Aorta (tissue), 5 donors: ENCODE data around the gene PCDHGC5. TPM values are rescaled to one million over a fixed set of nuclear protein-coding genes. Genes with fewer than 3 reads are reported as not detected.

Experiments used
- ATAC-seq: fragments of 200-7000 bp; cut with Tn5 transposase; one replicate; pipeline ENCODE4 v1.9.1; 2022; ENCODE audit warnings: moderate library complexity; ENCODE audit not compliant: low FRiP score
- DNase-seq, 2 donors: peaks; one replicate each; pipeline ENCODE4 v3.0.0-alpha.2; 2020
- H3K27ac ChIP-seq, 2 donors: one replicate each; pipeline ENCODE4 v1.5.1; 2013; ENCODE audit warnings: low read length in 2 of 2, mild to moderate bottlenecking in 2 of 2, moderate library complexity in 2 of 2, control low read depth in 1 of 2, inconsistent platforms in 1 of 2, low read depth in 1 of 2
- H3K27me3 ChIP-seq, 2 donors: one replicate each; pipeline ENCODE4 v1.6.1; 2013; ENCODE audit warnings: control low read depth in 1 of 2, low read length in 1 of 2, mild to moderate bottlenecking in 1 of 2, moderate library complexity in 1 of 2; ENCODE audit not compliant: insufficient read depth in 2 of 2, control insufficient read depth in 1 of 2
- H3K36me3 ChIP-seq, 2 donors: one replicate each; pipeline ENCODE4 v1.6.1; 2013; ENCODE audit warnings: control low read depth in 1 of 2, low read length in 1 of 2, mild to moderate bottlenecking in 1 of 2; ENCODE audit not compliant: insufficient read depth in 2 of 2, control insufficient read depth in 1 of 2
- H3K4me1 ChIP-seq, 2 donors: one replicate each; pipeline ENCODE4 v1.6.1; 2013; ENCODE audit warnings: low read length in 2 of 2, control low read depth in 1 of 2, mild to moderate bottlenecking in 1 of 2, moderate library complexity in 1 of 2; ENCODE audit not compliant: insufficient read depth in 2 of 2, control insufficient read depth in 1 of 2
- H3K4me3 ChIP-seq, 2 donors: one replicate each; pipeline ENCODE4 v1.5.1; 2013; ENCODE audit warnings: low read length in 2 of 2, control low read depth in 1 of 2, mild to moderate bottlenecking in 1 of 2
- H3K9me3 ChIP-seq: one replicate; pipeline ENCODE4 v1.6.1; 2013; ENCODE audit warnings: mild to moderate bottlenecking, low read length; ENCODE audit not compliant: control insufficient read depth
- WGBS, 2 donors: extraction: QIAGEN DNeasy Blood & Tissue Kit; methylation state at CpG; one replicate each; pipeline ENCODE4 v1.1.7; 2013; 5-methylcytosine and 5-hydroxymethylcytosine counted together
- intact Hi-C, 2 donors: fragments of 100-400 bp; cut with DNase I; formaldehyde crosslinking; loops; one replicate each; pipeline versions ENCODE4 v1.14.2 to v1.15.0; 2022
- polyA plus RNA-seq, 2 donors: library from polyadenylated mRNA; stranded (reverse); fragments of 200-250 nt; gene quantifications; one replicate each; pipeline ENCODE4 v1.2.3, GENCODE V29; 2013
- total RNA-seq, 2 donors: library from RNA; stranded (reverse); fragmentation: NEBNext Ultra II Directional; extraction: Animal tissue kit (Norgen Biotek cat#: 25700); gene quantifications; one replicate each; pipeline ENCODE4 v1.2.1, GENCODE V29; 2021
- donor health status: healthy with polysubstance abuse.
- donor health status: Bipolar disorder and iron deficiency.
- donor health status: DM: no; HTN: no; CAD: no.
- donor health status: DM: no; HTN: no; CAD: no.
- donor health status: DM: yes; HTN: yes; CAD: no.

The PCDHGC5 gene
- total and polyA plus RNA-seq, 4 donors, result 0.25 to 6.3 (median 1.8) TPM

DNA sequence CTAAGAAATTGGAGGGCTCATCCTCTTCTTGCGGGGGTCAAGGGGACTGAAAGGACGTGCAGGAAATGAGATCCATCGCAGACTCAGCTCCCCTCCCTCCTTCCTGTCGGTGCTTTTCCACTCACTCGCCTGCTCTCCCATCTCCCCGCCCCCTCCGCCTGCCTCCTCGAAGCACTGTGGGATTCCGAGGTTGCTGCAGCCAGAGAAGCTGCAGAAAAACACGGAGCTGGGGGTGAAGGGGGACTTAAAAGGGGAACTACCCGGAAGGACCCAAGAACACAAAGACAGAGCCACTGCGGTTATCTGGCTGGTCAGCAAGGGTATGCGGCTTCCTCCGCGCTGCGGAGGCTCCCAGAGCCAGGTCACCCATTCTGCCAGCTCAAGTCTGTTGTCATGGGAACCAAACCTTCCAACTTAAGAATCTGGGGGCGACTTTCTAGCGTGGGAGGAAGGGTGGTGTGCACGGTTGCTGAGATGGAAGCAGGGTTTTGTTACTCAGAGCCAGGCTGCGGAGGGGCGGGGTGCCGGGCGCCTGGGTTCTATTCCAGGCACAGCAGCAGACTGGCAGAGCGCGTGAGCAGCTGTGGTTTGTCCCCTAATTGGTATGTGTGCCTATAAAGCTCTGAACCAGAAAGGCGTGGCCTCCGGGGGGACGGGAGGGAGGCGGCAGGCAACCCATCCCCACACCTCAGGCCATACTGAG lies 24.9 kb downstream of the PCDHGC5 start:
- DNase-seq (peak; percentile 93), ATAC-seq (peak; percentile 76)
- Histone ChIP-seq H3K9me3 (no peaks in the 10 kb centered on the region), H3K4me1 (peaks cover 2 to 14% of the 10 kb centered on the region in 2 donors), H3K27me3 (no peaks in the 10 kb centered on the region), H3K36me3 (peaks cover 0 to 1% of the 10 kb centered on the region in 2 donors), H3K27ac (peak overlapping the region; percentile 81 to 97), H3K4me3 (peak overlapping the region; percentile 50 to 71)
- intact Hi-C loops, result loop anchor here (2.0 to 5.0 kb wide), 3 partner anchors 36 to 47 kb away; partner anchors contain the start of gene PCDHGC3 (in 1 of the 2)
- WGBS, 2 donors, result 2% methylated on average over 29 of the region's 29 CpGs

DNA sequence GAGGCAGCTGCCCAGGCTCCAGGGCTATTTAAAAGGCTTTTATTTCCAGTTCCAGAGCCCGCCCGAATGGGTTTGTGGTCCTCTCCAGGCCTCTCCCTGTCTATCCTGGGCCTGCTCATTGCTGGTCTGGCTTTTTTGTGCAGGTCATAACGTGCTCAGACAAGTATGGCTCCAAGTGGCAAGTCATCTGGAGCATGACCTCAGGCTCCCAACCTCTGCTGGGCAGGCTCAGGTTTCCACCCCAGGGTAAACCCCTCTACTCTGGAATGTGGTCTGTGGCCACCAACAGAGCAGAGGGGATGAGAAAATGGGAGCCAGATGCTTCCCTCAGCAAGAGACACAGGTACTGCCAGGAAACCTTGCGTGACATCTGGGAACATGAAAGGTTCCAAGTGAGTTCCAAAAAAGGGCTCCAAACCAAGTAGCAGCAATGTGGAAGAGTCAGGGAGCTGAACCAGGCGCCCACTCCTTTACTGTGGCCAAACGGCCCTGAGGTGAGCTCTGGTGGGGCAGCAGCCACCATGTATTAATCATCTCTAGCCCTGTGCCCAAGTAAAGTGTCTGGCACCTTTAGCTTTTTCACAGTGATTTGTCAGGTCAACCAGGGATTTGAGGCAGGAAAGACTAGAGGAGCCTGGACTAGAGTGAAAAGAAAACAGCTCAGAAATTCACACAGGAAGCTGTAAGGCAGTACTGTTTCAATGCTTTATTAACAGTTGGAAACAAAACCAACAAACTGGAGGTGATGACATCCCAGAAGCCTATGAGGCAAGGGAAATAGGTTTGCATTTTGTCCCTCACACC lies 25.7 kb downstream of the PCDHGC5 start:
- Histone ChIP-seq H3K4me1 (peaks cover 2 to 14% of the 10 kb centered on the region in 2 donors), H3K9me3 (no peaks in the 10 kb centered on the region), H3K27ac (peak overlapping the region; percentile 71 to 97), H3K4me3 (no peak overlapping the region), H3K27me3 (no peaks in the 10 kb centered on the region), H3K36me3 (peaks cover 0 to 1% of the 10 kb centered on the region in 2 donors)
- intact Hi-C loops, result loop anchor here in 1 of 2 donors (2.0 to 5.0 kb wide), 2 partner anchors 37 to 46 kb away; partner anchors contain the start of gene PCDHGC3
- ATAC-seq, result peak; percentile 28
- no peak for DNase-seq
- 6 to 11% methylated on average over 6 of the region's 6 CpGs for WGBS, 2 donors

DNA sequence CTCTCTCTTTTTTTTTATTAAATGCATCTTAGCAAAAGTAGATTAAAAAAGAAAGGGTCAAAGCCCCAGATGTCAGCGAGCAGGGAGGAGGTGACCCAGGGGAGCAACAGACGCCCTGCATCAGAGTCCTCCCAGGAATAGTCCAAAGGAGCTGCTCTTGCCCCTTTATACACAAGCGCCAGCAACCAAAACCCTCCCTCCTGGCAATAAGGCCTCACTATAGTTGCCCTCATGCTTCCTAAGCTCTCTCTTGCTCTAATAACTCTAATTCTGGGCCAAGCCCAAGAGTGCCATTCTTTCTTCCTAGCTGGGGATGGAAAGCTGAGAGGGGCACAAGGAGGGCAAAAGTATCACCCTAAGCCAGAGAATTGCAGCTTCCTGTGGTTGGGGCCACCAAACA lies 26.3 kb downstream of the PCDHGC5 start:
- DNase-seq, result no peak
- ATAC-seq, result no peak
- 54 to 55% methylated on average over 3 of the region's 3 CpGs for WGBS, 2 donors
- no peak overlapping the region for H3K4me3 ChIP-seq
- intact Hi-C loops, result loop anchor here in 1 of 2 donors (2.0 kb wide), 1 partner anchor 46 kb away; no protein-coding TSS in a partner anchor
- peaks cover 0 to 1% of the 10 kb centered on the region in 2 donors for H3K36me3 ChIP-seq
- no peaks in the 10 kb centered on the region for H3K9me3 ChIP-seq
- peak overlapping the region; percentile 71 to 93 for H3K27ac ChIP-seq
- peaks cover 2 to 14% of the 10 kb centered on the region in 2 donors for H3K4me1 ChIP-seq
- H3K27me3 ChIP-seq, result no peaks in the 10 kb centered on the region

DNA sequence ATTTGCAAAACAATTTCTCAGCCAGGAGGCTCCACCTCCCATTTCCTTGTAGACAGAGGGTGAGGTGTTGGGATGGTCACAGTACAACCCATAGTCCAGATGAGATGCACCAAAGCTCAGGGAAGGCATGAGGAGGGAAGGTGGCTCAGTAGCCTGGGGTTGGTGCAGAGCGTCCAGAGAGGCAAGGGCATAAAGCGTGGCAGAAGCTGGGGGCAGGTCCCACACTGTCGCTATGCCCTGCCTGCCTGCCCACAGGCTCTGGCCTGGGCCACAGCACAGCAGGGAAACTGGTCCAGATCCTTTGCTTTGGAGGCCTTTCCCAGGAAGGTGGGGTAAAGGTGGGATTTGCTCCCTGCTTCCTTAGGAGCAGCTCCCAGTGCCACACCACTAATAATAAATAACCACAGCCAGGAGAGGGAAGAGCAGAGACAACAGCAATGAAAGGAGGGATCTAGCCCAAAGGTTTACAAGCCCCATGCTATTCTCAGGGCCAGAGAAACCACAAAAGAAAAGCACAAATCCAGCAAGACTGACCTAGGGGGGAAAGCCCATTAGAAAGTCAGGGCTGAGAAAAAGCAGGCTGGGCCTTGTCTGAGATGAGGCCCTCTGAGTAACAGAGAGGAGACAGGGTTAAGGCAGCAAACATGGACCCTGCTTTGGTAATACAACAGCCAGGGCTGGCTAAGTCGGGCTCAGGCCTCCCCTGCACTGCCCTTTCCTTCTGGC lies 27.2 kb downstream of the PCDHGC5 start:
- Histone ChIP-seq H3K4me3 (no peak overlapping the region), H3K4me1 (peaks cover 2 to 14% of the 10 kb centered on the region in 2 donors), H3K9me3 (no peaks in the 10 kb centered on the region), H3K27me3 (no peaks in the 10 kb centered on the region), H3K27ac (peak overlapping the region; percentile 71 to 79), H3K36me3 (peaks cover 0 to 1% of the 10 kb centered on the region in 2 donors)
- ATAC-seq (no peak), DNase-seq (no peak)
- 69 to 70% methylated on average over 4 of the region's 4 CpGs for WGBS, 2 donors
- intact Hi-C loops, result loop anchor here in 1 of 2 donors (2.0 kb wide), 1 partner anchor 45 kb away; no protein-coding TSS in a partner anchor

DNA sequence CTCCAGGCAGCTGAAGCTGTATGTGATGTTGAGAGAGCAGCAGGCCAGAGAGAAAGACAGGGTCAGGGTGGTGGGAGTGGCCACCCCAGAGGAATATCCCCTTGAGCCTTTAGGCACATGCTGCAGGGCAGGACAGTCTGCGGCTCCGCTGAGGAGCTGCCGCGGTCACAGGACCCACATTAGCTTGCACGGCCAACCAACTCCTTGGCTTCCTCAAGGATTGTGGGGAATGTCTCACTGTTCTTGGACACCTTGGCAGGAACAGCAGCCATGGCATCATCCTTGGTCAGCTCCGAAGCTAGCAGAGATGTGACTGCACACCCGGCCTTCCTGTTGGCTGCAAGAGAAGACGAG lies 27.8 kb downstream of the PCDHGC5 start:
- no peak overlapping the region for H3K4me3 ChIP-seq
- H3K27ac ChIP-seq, result peak overlapping the region in 1 of 2 donors; percentile 79
- DNase-seq (peak; percentile 79), ATAC-seq (no peak)
- H3K9me3 ChIP-seq, result no peaks in the 10 kb centered on the region
- 34 to 49% methylated on average over 8 of the region's 8 CpGs for WGBS, 2 donors
- intact Hi-C loops, result no loop called here
- H3K36me3 ChIP-seq, result peaks cover 0 to 1% of the 10 kb centered on the region in 2 donors
- peaks cover 2 to 14% of the 10 kb centered on the region in 2 donors for H3K4me1 ChIP-seq
- no peaks in the 10 kb centered on the region for H3K27me3 ChIP-seq

DNA sequence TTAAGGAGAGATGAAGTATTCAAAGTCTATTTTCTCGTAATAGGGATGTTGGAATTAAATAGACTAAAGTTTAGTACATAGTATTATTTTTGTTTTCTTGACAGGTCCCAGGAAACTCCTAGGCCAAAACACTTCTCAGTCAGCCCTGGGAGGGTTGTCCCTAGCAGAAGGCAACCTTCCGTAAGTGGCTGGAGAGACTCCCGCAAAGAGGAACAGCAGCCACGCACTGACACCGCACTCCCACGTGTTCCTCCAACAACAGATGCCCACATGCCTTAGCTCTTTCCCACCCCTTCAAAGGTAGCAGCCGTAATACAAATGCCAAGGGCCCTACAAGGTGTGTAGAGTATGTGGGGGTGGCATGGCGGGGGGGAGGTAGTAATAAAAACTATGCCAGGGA lies 28.4 kb downstream of the PCDHGC5 start:
- Histone ChIP-seq H3K27ac (peak overlapping the region in 1 of 2 donors; percentile 32), H3K9me3 (no peaks in the 10 kb centered on the region), H3K4me1 (peaks cover 2 to 14% of the 10 kb centered on the region in 2 donors), H3K4me3 (no peak overlapping the region), H3K36me3 (peaks cover 0 to 1% of the 10 kb centered on the region in 2 donors), H3K27me3 (no peaks in the 10 kb centered on the region)
- DNase-seq (no peak), ATAC-seq (no peak)
- intact Hi-C loops, result no loop called here
- WGBS, 2 donors, result 87 to 91% methylated on average over 8 of the region's 8 CpGs

DNA sequence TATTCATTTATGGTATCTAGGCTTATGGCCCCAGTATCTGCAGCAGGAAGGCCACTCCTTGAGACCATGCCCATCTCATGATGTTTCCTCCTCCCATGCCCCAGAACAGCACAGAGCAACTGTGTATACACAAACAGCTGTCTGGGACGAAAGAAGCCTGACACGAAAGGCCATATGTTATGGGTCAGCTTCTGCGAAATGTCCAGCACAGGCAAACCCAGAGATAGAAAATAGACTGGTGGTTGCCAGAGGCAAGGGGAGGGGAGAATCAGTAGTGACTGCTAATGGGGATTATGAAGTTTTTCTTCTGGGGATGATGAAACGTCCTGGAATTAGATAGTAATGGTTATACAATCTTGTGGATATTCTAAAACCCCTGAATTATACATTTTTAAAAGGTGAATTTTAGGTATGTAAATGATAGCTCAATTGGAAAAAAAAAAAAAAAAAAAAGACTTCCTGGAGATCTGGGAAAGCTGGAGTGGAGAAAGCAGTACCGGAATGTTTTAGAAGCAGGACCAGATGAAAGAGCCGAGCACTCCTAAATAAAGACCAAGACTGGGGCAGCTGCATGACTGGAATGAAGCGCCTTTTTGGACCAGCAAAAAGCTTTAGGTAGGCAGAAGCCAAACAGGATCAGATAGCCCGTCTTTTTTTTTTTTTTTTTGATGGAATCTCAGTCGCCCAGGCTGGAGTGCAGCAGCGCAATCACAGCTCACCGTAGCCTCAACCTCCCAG lies 29.2 kb downstream of the PCDHGC5 start:
- DNase-seq, result no peak
- no peak overlapping the region for H3K4me3 ChIP-seq
- peaks cover 0 to 1% of the 10 kb centered on the region in 2 donors for H3K36me3 ChIP-seq
- no peak for ATAC-seq
- intact Hi-C loops, result no loop called here
- no peaks in the 10 kb centered on the region for H3K27me3 ChIP-seq
- no peak overlapping the region for H3K27ac ChIP-seq
- H3K4me1 ChIP-seq, result peaks cover 2 to 14% of the 10 kb centered on the region in 2 donors
- WGBS, 2 donors, result 90% methylated on average over 11 of the region's 11 CpGs
- no peaks in the 10 kb centered on the region for H3K9me3 ChIP-seq

DNA sequence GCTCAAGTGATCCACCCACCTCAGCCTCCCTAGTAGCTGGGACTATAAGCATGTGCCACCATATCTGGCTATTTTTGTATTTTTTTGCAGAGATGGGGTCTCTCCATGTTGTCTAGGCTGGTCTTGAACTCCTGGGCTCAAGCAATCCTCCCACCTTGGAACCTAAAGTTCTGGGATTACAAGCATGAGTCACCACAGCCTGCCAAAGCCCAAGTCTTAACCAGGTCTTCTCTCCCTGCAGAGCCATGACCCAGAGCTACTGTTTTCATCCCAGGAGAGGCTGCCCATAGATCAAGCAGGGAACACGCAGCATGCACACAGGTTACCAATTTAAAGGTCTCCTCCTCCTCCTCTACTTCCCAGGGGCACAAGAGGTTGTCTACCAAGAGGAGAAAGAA lies 29.7 kb downstream of the PCDHGC5 start:
- H3K9me3 ChIP-seq, result no peaks in the 10 kb centered on the region
- intact Hi-C loops, result no loop called here
- no peaks in the 10 kb centered on the region for H3K27me3 ChIP-seq
- H3K36me3 ChIP-seq, result peaks cover 0 to 1% of the 10 kb centered on the region in 2 donors
- 96 to 100% methylated on average over 1 of the region's 1 CpG for WGBS, 2 donors
- DNase-seq (no peak), ATAC-seq (no peak)
- H3K4me1 ChIP-seq, result peaks cover 2 to 14% of the 10 kb centered on the region in 2 donors
- no peak overlapping the region for H3K4me3 ChIP-seq
- no peak overlapping the region for H3K27ac ChIP-seq
